Stimulated activated CD8-positive, alpha-beta memory T cell treated with anti-CD3 and anti-CD28 coated beads, Interleukin-2, amount 100 ng/mL, for 1 hour (primary cell): ENCODE results near the gene CAMSAP2.

ENCODE experiments used
- DNase-seq, 2 donors: peaks; one replicate each; pipeline ENCODE4 v3.0.0-alpha.2; 2020; ENCODE audit warnings: low read depth in 2 of 2

CAMSAP2 gene

GRCh38 chr1:200899954-200900867 is 161.5 kb downstream of the CAMSAP2 start:
- DNase-seq: no peak

- no peak for DNase-seq
Observed at GRCh38 chr1:200900877-200901276, 162.2 kb downstream of the CAMSAP2 start.

- DNase-seq: no peak
Observed at GRCh38 chr1:200901350-200901749, 162.7 kb downstream of the CAMSAP2 start.

GRCh38 chr1:200901796-200902444 is 163.2 kb downstream of the CAMSAP2 start:
- no peak for DNase-seq

GRCh38 chr1:200903793-200904192 is 165.1 kb downstream of the CAMSAP2 start:
- DNase-seq: no peak

- DNase-seq: no peak
Observed at GRCh38 chr1:200904772-200905171, 166.1 kb downstream of the CAMSAP2 start.

GRCh38 chr1:200905411-200906052 is 166.8 kb downstream of the CAMSAP2 start:
- DNase-seq: peak in 1 of 2 donors; percentile 8

- DNase-seq: no peak
Observed at GRCh38 chr1:200906491-200906890, 167.8 kb downstream of the CAMSAP2 start.

GRCh38 chr1:200907611-200908097 is 169.0 kb downstream of the CAMSAP2 start:
- no peak for DNase-seq

GRCh38 chr1:200908191-200908868 is 169.6 kb downstream of the CAMSAP2 start:
- no peak for DNase-seq

GRCh38 chr1:200909071-200909470 is 170.4 kb downstream of the CAMSAP2 start:
- no peak for DNase-seq

GRCh38 chr1:200909757-200910239 is 171.1 kb downstream of the CAMSAP2 start:
- no peak for DNase-seq
